Amniotic stem cell (primary cell): ENCODE measurements around the gene ANKRD24.
"Not testable (repeated sequence)": the region's sequence is repeated elsewhere in the genome, so short reads cannot be mapped to it uniquely, and the experiment has no call there.

ENCODE experiments used
- DNase-seq: peaks from one replicate; lab custom pipeline; 2025; lab: John Stamatoyannopoulos, UW

ANKRD24 gene

DNA sequence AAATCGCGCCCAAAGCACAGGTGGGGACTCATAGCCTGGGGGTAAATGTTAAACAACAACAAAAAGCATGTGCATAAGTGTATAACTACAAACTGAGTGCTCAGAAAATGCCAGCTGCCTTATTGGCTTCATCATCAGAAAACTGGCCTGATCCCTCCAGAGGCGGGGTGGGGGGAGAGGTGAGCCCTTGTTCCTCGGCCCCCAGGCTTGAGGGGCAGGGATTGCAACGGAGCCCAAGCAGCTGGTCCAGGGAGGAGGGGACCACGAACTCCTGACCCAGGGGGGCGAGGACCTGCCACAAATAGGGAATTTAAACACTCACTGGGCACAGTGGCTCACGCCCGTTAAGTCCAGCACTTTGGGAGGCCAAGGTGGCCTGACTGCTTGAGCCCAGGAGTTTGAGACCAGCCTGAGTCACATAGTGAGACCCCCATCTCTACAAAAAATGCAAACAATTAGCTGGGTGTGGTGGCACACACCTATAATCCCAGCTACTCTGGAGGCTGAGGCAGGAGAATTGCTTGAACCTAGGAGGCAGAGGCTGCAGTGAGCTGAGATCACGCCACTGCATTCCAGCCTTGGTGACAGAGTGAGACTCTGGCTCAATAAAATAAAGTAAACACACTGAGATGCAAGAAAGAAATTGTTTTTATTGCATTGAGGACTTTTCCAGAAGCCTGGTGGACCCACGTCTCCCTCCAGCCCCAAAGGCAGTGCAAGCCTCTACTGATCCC lies 8.8 kb upstream of the ANKRD24 start:
- no peak for DNase-seq

- DNase-seq, result no peak
Observed at GRCh38 chr19:4174213-4174894, 8.1 kb upstream of the ANKRD24 start.

DNA sequence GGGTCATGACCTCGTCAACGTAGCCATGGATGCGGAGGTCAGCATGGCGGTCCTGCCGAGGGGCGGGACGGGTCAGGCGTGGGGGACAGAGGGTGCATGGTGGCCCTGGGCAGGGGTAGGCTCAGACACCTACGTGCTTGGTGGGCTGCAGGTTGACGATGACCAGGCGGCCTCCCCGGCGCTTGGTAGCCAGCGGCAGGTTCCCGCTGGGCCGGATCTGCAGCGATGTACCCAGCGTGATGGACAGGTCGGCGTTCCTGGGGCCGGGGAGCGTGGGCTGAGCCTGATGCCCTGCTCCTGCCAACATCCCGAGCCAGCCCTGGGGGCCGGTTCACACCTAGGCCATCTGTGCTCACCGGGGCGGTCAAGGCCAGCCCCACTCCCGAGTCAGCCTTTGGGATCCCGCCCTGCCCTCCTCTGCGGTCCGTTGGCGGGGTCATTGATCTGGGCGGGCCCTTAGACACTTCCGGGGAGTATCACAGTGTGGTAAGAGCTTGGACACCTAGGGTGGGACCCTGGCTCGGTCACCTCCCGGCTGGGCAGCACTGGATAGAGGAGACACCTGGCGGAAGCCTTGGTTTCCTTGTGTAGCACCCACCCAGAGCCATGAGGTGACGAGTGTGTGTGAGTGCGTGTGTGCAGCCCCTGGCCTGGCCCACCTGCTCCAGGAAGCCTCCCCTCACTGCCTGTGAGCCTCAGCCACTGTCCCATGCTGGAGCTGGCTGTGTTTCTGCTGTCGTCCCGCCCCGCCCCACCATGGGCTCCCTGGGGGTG lies 7.4 kb upstream of the ANKRD24 start:
- DNase-seq, result no peak

GRCh38 chr19:4175669-4175931 lies 6.9 kb upstream of the ANKRD24 start:
- no peak for DNase-seq

- DNase-seq, result no peak
Observed at GRCh38 chr19:4177146-4177545, 5.3 kb upstream of the ANKRD24 start.

GRCh38 chr19:4178990-4179389 lies 3.5 kb upstream of the ANKRD24 start:
- DNase-seq, result no peak

DNA sequence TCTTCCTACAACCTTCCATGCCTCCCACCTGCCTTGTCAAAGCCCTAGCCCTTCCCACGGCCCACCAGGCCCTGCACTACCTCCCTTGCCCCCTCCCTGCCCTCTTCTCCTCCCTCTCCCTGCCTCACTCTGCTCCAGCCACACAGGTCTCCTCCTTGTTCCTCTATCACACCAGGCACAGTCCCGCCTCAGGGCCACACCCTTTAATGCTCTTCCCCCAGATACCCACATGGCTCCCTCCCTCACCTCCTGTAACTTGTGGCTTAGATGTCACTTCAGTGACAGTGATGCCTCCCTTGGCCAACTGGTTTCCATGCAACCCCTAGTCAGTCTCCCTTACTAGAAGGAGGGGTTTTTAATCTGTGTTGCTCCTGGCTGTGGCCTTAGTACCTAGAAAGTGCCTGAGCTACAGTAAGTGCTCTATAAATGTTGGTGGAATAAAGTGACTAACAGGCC lies 1.4 kb upstream of the ANKRD24 start:
- no peak for DNase-seq

- DNase-seq, result no peak
Observed at GRCh38 chr19:4183967-4184717, 1.7 kb downstream of the ANKRD24 start.

DNA sequence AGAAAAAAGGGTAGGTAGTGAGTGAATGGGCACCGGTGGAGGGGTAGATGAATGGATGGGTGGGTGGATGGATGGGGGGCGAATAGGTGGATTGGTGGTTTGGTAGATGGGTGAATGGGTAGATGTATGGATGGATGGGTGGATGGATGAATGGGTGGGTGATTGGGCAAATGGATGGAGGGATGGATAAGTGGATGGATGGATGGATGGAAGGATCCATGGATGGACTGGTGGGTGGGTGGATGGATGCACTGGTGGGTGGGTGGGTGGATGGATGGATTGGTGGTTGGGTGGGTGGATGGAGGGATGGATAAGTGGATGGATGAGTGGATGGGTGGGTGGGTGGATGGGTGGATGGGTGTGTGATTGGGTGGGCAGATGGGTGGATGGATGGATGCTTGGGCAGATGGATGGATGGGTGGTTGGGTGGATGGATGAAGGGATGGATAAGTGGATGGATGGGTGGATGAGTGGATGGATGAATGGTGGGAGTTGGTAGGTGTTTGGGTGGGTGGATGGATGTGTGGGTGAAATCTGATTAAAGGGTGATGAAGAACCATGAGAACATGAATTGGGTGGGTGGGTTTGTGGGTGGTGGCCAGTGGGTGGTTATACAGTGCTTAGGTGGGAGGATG lies 2.3 kb downstream of the ANKRD24 start:
- DNase-seq, result no peak

GRCh38 chr19:4185413-4186086 lies 3.1 kb downstream of the ANKRD24 start:
- DNase-seq, result no peak

- DNase-seq, result peak; percentile 18
Observed at GRCh38 chr19:4186087-4186993, 3.9 kb downstream of the ANKRD24 start.

DNA sequence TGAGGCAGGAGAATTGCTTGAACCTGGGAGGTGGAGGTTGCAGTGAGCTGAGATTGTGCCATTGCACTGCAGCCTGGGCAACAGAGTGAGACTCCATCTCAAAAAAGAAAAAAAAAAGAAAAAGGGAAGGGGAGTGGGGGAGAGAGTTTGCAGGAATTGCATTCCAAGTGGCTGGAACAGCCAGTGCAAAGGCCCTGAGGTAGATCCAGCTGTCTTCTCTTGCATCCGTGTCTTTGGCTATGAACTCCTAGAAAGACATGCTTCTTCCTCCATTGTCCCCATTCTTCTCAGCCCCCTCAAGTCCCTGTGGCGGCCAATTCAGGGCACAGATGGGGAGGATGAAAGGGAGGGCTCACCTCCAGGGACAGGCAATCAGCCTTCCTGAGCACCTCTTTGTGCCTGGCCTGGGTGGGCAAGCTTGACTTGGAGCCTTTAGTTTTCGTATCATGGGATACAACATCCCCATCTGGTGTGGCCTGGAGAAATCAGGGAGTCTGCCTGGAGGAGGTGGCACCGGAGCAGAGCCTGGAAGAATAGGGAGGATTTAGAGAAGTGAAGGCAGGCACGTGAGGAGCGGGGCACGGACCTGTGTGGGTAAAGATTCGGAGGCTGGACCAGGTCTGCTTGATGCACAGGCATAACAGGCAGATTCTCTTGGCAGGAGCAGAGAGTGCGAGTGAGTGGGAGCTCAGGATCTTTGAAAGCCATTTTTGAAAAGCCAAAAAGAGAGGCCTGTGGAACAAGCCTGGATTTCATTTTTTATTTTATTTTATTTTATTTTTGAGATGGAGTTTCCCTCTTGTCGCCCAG lies 5.0 kb downstream of the ANKRD24 start:
- DNase-seq, result no peak

GRCh38 chr19:4189641-4190040 lies 7.2 kb downstream of the ANKRD24 start:
- no peak for DNase-seq

DNA sequence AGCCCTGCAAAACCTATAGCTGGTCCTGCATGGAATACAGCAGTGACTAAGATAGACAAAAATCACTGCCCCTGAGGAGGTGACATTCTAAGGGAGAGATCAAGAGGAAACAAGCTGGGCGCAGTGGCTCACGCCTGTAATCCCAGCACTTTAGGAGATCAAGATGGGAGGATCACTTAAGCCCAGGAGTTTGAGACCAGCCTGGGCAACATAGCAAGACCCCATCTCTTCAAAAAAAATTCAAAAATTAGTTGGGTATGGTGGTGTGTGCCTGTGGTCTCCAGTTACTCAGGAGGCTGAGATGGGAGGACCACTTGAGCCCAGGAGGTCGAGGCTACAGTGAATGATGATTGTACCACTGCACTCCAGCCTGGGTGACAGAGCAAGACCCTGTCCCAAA lies 10.0 kb downstream of the ANKRD24 start:
- not testable (repeated sequence) for DNase-seq

- DNase-seq, result no peak
Observed at GRCh38 chr19:4194353-4194752, 11.9 kb downstream of the ANKRD24 start.

- no peak for DNase-seq
Observed at GRCh38 chr19:4196009-4196408, 13.5 kb downstream of the ANKRD24 start.

DNA sequence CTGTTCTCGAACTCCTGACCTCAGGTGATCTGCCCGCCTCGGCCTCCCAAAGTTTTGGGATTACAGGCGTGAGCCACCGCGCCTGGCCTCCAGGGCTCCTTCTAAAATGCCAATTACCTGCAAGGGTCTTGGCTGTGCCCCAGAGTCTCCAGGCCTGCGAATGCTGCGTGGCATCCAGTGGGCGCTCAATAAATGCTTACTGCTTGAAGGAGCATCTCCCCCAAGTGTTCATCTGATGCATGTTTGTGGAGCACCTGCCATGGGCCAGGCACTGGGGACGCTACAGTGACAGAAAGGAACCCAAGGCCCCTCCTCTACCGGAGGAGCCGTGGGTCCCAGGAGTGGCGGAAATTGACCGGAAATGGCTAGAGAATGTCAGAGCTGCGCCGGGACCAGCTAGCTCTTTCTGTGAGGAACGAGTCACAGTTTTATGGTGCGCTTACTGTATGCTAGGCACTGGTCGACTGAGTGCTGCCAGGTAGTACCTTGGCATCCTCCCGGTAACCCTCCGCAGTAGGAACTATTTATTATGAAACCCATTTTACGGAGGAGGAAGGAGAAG lies 14.2 kb downstream of the ANKRD24 start:
- DNase-seq, result no peak

DNA sequence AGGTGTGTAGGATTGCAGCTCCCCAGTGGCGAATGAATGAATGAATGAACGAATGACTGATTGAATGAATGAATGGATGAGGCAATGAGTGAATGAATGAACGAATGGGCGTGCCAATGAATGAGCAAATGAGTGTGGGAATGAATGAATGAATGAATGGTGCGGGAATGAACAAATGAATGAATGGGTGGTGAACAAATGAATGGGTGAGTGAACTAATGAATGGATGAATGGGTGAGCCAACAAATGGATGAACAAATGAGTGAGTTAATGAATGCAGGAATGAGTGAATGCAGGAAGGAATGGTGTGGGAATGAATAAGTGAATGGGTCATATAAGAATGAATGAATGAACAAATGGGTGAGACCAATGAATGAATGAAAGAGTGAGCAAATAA lies 14.7 kb downstream of the ANKRD24 start:
- no peak for DNase-seq
